Measurements from ENCODE around the gene PBX3.

DNA sequence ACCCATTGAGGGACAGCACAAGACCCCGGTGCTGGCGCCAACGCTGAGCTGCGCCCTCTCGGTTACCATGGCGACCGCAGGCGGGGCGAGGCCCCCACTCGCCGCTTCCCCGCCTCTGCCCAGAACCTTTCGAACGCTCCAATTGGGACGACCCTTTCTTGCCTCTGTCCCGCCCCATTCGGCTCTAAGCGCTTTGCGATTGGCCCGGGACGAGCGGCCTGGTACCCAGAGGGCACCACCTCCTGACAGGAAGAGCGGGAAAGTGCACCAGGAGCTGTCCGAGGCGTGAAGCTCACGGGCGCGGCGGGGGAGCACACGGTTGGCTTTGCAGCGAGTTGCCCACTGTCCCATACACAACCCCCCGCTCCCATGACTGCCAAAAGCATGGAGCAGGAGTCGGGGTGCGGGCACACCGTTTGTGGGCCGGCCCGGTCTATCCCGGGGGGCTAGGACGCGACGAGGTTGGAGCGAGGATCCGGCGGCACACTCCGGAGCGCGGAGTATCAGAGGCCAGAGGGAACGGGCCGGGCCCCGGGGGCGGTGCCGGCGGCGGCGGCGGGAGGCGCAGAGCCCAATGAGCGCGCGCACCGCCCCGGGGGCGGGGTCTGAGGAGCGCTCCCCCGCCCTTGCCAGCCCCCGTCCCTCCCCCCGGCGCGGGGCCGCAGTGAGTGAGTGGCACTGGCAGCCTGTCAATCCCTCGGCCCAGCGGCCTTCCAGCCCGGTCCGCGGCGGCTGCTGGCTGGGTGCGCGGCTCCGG is 978 bp upstream of the PBX3 start:
- TF ChIP-seq, protein P1, sequence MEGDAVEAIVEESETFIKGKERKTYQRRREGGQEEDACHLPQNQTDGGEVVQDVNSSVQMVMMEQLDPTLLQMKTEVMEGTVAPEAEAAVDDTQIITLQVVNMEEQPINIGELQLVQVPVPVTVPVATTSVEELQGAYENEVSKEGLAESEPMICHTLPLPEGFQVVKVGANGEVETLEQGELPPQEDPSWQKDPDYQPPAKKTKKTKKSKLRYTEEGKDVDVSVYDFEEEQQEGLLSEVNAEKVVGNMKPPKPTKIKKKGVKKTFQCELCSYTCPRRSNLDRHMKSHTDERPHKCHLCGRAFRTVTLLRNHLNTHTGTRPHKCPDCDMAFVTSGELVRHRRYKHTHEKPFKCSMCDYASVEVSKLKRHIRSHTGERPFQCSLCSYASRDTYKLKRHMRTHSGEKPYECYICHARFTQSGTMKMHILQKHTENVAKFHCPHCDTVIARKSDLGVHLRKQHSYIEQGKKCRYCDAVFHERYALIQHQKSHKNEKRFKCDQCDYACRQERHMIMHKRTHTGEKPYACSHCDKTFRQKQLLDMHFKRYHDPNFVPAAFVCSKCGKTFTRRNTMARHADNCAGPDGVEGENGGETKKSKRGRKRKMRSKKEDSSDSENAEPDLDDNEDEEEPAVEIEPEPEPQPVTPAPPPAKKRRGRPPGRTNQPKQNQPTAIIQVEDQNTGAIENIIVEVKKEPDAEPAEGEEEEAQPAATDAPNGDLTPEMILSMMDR (IDR thresholded peaks at IDR 0.05; ENCODE audit: insufficient read depth, low read length, poor library complexity, severe bottlenecking): no peak
- TF ChIP-seq EZH2phosphoT487 (conservative IDR thresholded peaks at IDR 0.05; ENCODE audit: low read length): no peak
